Measurements from ENCODE around the gene SCAMP5.

SCAMP5 gene

DNA sequence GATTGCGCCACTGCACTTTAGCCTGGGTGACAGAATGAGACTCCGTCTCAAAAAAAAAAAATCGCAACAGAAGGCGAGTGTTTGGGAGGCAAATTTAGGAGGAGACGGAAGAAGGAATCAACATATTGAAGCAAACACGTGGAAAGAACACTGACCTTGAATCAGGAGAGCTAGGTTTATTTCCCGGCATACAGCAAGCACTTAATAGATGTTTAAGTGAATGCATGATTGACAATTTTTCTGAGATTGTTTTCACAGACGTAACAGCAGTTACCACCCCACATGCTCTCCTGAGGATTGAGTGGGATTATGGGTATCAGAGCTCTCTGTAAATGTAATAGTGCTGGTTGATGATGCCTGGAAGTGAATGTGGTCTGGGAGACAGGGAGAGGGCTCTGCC, 33.1 kb upstream of the SCAMP5 start:
- no peaks in the 10 kb centered on the region for H3K36me3 ChIP-seq (ENCODE audit: low read depth)
- H3K27me3 ChIP-seq (ENCODE audit: insufficient read depth, poor library complexity, severe bottlenecking): no peaks in the 10 kb centered on the region
- DNase-seq (ENCODE audit: low spot score) (no peak), ATAC-seq (ENCODE audit: low read depth) (no peak)
- no peaks in the 10 kb centered on the region for H3K9me3 ChIP-seq (ENCODE audit: severe bottlenecking)
- TF ChIP-seq, protein P1, sequence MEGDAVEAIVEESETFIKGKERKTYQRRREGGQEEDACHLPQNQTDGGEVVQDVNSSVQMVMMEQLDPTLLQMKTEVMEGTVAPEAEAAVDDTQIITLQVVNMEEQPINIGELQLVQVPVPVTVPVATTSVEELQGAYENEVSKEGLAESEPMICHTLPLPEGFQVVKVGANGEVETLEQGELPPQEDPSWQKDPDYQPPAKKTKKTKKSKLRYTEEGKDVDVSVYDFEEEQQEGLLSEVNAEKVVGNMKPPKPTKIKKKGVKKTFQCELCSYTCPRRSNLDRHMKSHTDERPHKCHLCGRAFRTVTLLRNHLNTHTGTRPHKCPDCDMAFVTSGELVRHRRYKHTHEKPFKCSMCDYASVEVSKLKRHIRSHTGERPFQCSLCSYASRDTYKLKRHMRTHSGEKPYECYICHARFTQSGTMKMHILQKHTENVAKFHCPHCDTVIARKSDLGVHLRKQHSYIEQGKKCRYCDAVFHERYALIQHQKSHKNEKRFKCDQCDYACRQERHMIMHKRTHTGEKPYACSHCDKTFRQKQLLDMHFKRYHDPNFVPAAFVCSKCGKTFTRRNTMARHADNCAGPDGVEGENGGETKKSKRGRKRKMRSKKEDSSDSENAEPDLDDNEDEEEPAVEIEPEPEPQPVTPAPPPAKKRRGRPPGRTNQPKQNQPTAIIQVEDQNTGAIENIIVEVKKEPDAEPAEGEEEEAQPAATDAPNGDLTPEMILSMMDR (IDR thresholded peaks at IDR 0.05; ENCODE audit: poor library complexity, severe bottlenecking): no peak
- no peak overlapping the region for H3K27ac ChIP-seq (ENCODE audit: poor library complexity, severe bottlenecking)
- peaks cover 18% of the 10 kb centered on the region for H3K4me1 ChIP-seq (ENCODE audit: insufficient read depth, poor library complexity, severe bottlenecking)
- no peak overlapping the region for H3K4me3 ChIP-seq (ENCODE audit: severe bottlenecking)

DNA sequence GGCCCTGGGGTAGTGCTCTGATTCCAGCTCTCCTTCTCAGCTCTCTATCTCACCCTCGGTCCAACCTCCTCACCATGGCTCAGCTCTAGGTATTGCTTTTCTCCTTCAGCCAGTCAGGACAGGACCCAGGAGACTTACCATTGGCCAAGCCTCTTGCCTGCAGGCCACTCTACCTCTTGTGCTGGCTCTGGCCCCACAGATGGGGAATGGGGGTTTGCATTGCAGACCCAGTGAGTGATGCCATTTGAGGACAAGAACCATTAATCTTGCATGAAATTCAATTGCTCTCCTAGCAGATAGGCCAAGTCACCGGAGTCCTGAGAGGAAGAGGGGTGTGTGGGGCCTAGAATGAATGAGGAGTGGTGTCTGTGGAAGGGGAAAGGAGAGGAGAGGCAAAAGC, 32.7 kb upstream of the SCAMP5 start:
- Histone ChIP-seq H3K4me1 (ENCODE audit: insufficient read depth, poor library complexity, severe bottlenecking) (peaks cover 14% of the 10 kb centered on the region), H3K27ac (ENCODE audit: poor library complexity, severe bottlenecking) (no peak overlapping the region)
- ATAC-seq (ENCODE audit: low read depth): no peak

DNA sequence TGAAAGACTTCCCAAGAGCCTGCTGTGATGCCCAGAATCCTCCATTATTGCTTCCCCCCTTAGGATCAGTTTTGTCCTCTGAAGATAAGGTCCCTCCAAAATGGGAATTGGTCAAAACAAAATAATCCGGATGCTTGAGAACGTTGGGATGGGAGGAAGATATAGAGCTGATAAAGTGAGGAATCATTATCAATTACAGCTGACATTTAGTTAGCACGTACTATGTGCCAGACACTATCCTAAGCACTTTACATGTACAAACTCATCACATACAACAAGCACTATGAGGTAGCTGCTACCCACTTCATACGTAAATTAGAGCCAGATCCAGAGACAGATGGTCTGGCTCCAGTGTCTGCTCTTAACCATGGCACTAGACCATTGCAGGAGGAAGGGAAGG, 32.1 kb upstream of the SCAMP5 start:
- ATAC-seq (ENCODE audit: low read depth): no peak
- Histone ChIP-seq H3K4me3 (ENCODE audit: severe bottlenecking) (no peak overlapping the region), H3K4me1 (ENCODE audit: insufficient read depth, poor library complexity, severe bottlenecking) (peaks cover 9% of the 10 kb centered on the region), H3K36me3 (ENCODE audit: low read depth) (no peaks in the 10 kb centered on the region), H3K9me3 (ENCODE audit: severe bottlenecking) (no peaks in the 10 kb centered on the region), H3K27ac (ENCODE audit: poor library complexity, severe bottlenecking) (no peak overlapping the region), H3K27me3 (ENCODE audit: insufficient read depth, poor library complexity, severe bottlenecking) (no peaks in the 10 kb centered on the region)
- TF ChIP-seq, protein P1 (IDR thresholded peaks at IDR 0.05; ENCODE audit: poor library complexity, severe bottlenecking): no peak
- no peak for DNase-seq (ENCODE audit: low spot score)

More for the DNA sequence above, 32.7 kb upstream of the SCAMP5 start:
- H3K9me3 ChIP-seq (ENCODE audit: severe bottlenecking): no peaks in the 10 kb centered on the region
- TF ChIP-seq, protein P1 (IDR thresholded peaks at IDR 0.05; ENCODE audit: poor library complexity, severe bottlenecking): no peak
- DNase-seq (ENCODE audit: low spot score): no peak
- no peaks in the 10 kb centered on the region for H3K36me3 ChIP-seq (ENCODE audit: low read depth)
- H3K4me3 ChIP-seq (ENCODE audit: severe bottlenecking): no peak overlapping the region
- no peaks in the 10 kb centered on the region for H3K27me3 ChIP-seq (ENCODE audit: insufficient read depth, poor library complexity, severe bottlenecking)

DNA sequence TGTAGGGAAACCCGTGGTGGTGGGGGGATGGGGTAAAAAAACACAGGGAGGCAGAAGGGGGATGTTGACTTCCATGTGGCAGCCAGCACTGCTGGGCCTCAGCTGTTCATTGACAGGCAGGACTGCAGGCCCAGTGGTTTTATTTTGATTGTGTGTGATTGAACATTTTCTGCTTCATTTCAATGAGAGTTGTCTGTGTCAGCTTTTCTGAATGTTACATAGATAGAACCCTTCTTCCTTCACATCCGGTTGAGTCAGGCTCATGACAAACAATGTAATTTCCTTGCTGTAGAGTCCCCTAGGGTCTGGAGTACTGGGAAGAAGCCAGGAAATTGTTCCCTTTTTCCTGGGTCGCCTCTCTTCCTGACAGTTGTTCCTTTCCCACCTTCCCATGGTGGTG, 30.6 kb upstream of the SCAMP5 start:
- peak overlapping the region; percentile 43 for H3K27ac ChIP-seq (ENCODE audit: poor library complexity, severe bottlenecking)
- no peaks in the 10 kb centered on the region for H3K9me3 ChIP-seq (ENCODE audit: severe bottlenecking)
- no peak overlapping the region for H3K4me3 ChIP-seq (ENCODE audit: severe bottlenecking)
- no peaks in the 10 kb centered on the region for H3K27me3 ChIP-seq (ENCODE audit: insufficient read depth, poor library complexity, severe bottlenecking)
- DNase-seq (ENCODE audit: low spot score) (no peak), ATAC-seq (ENCODE audit: low read depth) (peak; percentile 83)
- H3K4me1 ChIP-seq (ENCODE audit: insufficient read depth, poor library complexity, severe bottlenecking): peaks cover 9% of the 10 kb centered on the region
- no peaks in the 10 kb centered on the region for H3K36me3 ChIP-seq (ENCODE audit: low read depth)
- TF ChIP-seq, protein P1 (IDR thresholded peaks at IDR 0.05; ENCODE audit: poor library complexity, severe bottlenecking): no peak

DNA sequence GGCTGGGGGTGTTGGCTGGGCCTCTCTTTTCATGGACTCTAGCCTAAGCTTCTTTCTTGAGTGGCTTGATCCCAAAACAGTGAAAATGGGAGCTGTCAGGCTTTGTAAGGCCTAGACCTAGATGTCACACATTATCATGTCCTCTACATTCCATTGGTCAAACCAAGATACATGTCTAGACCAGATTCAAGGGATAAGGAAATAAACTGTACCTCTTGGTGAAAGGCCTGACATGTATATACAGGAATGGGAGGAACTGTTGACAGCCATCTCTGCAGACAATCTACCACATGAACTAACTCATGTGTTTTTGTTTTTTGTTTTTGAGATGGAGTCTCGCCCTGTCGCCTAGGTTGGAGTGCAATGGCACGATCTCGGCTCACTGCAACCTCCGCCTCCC, 27.7 kb upstream of the SCAMP5 start:
- no peak for DNase-seq (ENCODE audit: low spot score)
- H3K27me3 ChIP-seq (ENCODE audit: insufficient read depth, poor library complexity, severe bottlenecking): no peaks in the 10 kb centered on the region
- H3K36me3 ChIP-seq (ENCODE audit: low read depth): no peaks in the 10 kb centered on the region
- H3K4me1 ChIP-seq (ENCODE audit: insufficient read depth, poor library complexity, severe bottlenecking): peaks cover 9% of the 10 kb centered on the region
- no peaks in the 10 kb centered on the region for H3K9me3 ChIP-seq (ENCODE audit: severe bottlenecking)
- TF ChIP-seq, protein P1 (IDR thresholded peaks at IDR 0.05; ENCODE audit: poor library complexity, severe bottlenecking): no peak
- no peak overlapping the region for H3K4me3 ChIP-seq (ENCODE audit: severe bottlenecking)
- no peak overlapping the region for H3K27ac ChIP-seq (ENCODE audit: poor library complexity, severe bottlenecking)
- no peak for ATAC-seq (ENCODE audit: low read depth)
